NB4 (cell line): ENCODE data around the gene CNGA3.

Experiments
- CTCF ChIP-seq: IDR thresholded peaks from one replicate; pipeline ENCODE4 v1.5.1; 2012; ENCODE audit warnings: low read depth, low read length
- MYC ChIP-seq: IDR thresholded peaks from 2 replicates; pipeline ENCODE4 v1.6.1; 2011; ENCODE audit warnings: low read depth, low read length
- POLR2A ChIP-seq: IDR thresholded peaks from 2 replicates; pipeline ENCODE4 v1.6.1; 2011; ENCODE audit warnings: mild to moderate bottlenecking; ENCODE audit not compliant: insufficient read length; ENCODE audit errors: extremely low read depth

GRCh38 chr2:98376996-98377395 lies 30.7 kb downstream of the CNGA3 start:
- TF ChIP-seq POLR2A (no peak), CTCF (no peak), MYC (no peak)
